Nephron (organoid): Measurements from ENCODE around the gene MLST8.
A peak's percentile ranks its signal among the peaks of the same experiment; 100 is the strongest.
"Not testable (repeated sequence)": the region's sequence is repeated elsewhere in the genome, so short reads cannot be mapped to it uniquely, and the experiment has no call there.

Experiments
- H3K27ac Mint-ChIP-seq, 3 experiments: 2 replicates each; pipeline ENCODE4 v1.8.0; 2020; ENCODE audit warnings: mixed read lengths in 3 of 3, mild to moderate bottlenecking in 2 of 3, moderate library complexity in 1 of 3
- H3K27me3 Mint-ChIP-seq: 2 replicates; pipeline ENCODE4 v1.8.0; 2021; ENCODE audit warnings: low read depth, mild to moderate bottlenecking, moderate library complexity, mixed read lengths
- H3K36me3 Mint-ChIP-seq: 2 replicates; pipeline ENCODE4 v1.8.0; 2020; ENCODE audit warnings: low read depth, mixed read lengths
- H3K4me1 Mint-ChIP-seq: 2 replicates; pipeline ENCODE4 v1.8.0; 2020; ENCODE audit warnings: mixed read lengths
- H3K4me3 Mint-ChIP-seq, 3 experiments: 2 replicates each; pipeline ENCODE4 v1.8.0; 2020; ENCODE audit warnings: mild to moderate bottlenecking in 3 of 3, mixed read lengths in 3 of 3, moderate library complexity in 2 of 3
- H3K9me3 Mint-ChIP-seq: 2 replicates; pipeline ENCODE4 v1.8.0; 2020; ENCODE audit warnings: mixed read lengths
- CTCF ChIP-seq, 3 experiments: fragments of 200-600 bp; sonication (generic); IDR thresholded peaks; one replicate each; pipeline ENCODE4 v1.5.0; 2021; ENCODE audit warnings: antibody characterized with exemption in 3 of 3; ENCODE audit not compliant: unreplicated experiment in 3 of 3

MLST8 gene

GRCh38 chr16:2237493-2238149 lies 32.4 kb downstream of the MLST8 start:
- peaks cover 37% of the 10 kb centered on the region for H3K27me3 Mint-ChIP-seq
- TF ChIP-seq CTCF (IDR thresholded peaks at IDR 0.05; ENCODE audit: unreplicated experiment in 3 of 3): no peak
- peaks cover 4% of the 10 kb centered on the region for H3K36me3 Mint-ChIP-seq
- no peak overlapping the region for H3K27ac Mint-ChIP-seq
- no peaks in the 10 kb centered on the region for H3K9me3 Mint-ChIP-seq
- H3K4me1 Mint-ChIP-seq: no peaks in the 10 kb centered on the region
- H3K4me3 Mint-ChIP-seq: peak overlapping the region in 1 of 3 experiments; percentile 29

GRCh38 chr16:2238150-2238837 lies 33.0 kb downstream of the MLST8 start:
- Mint-ChIP-seq H3K27ac (no peak overlapping the region), H3K4me1 (no peaks in the 10 kb centered on the region), H3K27me3 (peaks cover 37% of the 10 kb centered on the region), H3K9me3 (no peaks in the 10 kb centered on the region), H3K4me3 (no peak overlapping the region), H3K36me3 (peaks cover 4% of the 10 kb centered on the region)
- no peak for TF ChIP-seq CTCF (IDR thresholded peaks at IDR 0.05; ENCODE audit: unreplicated experiment in 3 of 3)

GRCh38 chr16:2238838-2239675 lies 33.8 kb downstream of the MLST8 start:
- no peak for TF ChIP-seq CTCF (IDR thresholded peaks at IDR 0.05; ENCODE audit: unreplicated experiment in 3 of 3)
- H3K27ac Mint-ChIP-seq: no peak overlapping the region
- peaks cover 4% of the 10 kb centered on the region for H3K36me3 Mint-ChIP-seq
- H3K4me1 Mint-ChIP-seq: no peaks in the 10 kb centered on the region
- no peak overlapping the region for H3K4me3 Mint-ChIP-seq
- H3K9me3 Mint-ChIP-seq: no peaks in the 10 kb centered on the region
- H3K27me3 Mint-ChIP-seq: peaks cover 37% of the 10 kb centered on the region

GRCh38 chr16:2240331-2240730 lies 35.1 kb downstream of the MLST8 start:
- not testable (repeated sequence) for H3K27ac Mint-ChIP-seq, H3K4me1 Mint-ChIP-seq, H3K9me3 Mint-ChIP-seq, H3K4me3 Mint-ChIP-seq, H3K36me3 Mint-ChIP-seq
- H3K27me3 Mint-ChIP-seq: peaks cover 32% of the 10 kb centered on the region

DNA sequence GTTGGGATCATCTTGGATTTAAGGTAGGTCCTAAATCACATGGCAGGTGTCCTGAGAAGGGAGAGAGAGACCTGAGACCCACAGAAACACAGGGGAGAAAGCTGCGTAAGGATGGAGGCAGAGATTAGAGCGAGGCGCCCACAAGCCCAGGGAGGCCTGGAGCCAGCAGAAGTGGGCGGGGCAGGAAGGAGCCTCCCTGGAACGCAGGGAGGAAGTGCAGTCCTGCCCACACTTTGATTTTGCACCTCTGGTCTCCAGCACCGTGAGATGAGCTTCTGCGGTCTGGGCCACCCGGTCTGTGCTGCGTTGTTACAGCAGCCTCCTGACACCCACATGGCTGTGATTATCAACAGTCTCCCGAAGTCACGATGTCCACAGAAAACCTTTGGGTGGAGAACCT lies 37.3 kb downstream of the MLST8 start:
- no peak overlapping the region for H3K4me3 Mint-ChIP-seq
- no peaks in the 10 kb centered on the region for H3K4me1 Mint-ChIP-seq
- peaks cover 15% of the 10 kb centered on the region for H3K36me3 Mint-ChIP-seq
- no peak overlapping the region for H3K27ac Mint-ChIP-seq
- H3K27me3 Mint-ChIP-seq: peaks cover 15% of the 10 kb centered on the region
- no peak for TF ChIP-seq CTCF (IDR thresholded peaks at IDR 0.05; ENCODE audit: unreplicated experiment in 3 of 3)
- no peaks in the 10 kb centered on the region for H3K9me3 Mint-ChIP-seq

- Mint-ChIP-seq H3K27ac (no peak overlapping the region), H3K27me3 (peaks cover 12% of the 10 kb centered on the region), H3K9me3 (no peaks in the 10 kb centered on the region), H3K36me3 (peaks cover 15% of the 10 kb centered on the region), H3K4me3 (no peak overlapping the region), H3K4me1 (no peaks in the 10 kb centered on the region)
- TF ChIP-seq CTCF (IDR thresholded peaks at IDR 0.05; ENCODE audit: unreplicated experiment in 3 of 3): no peak
Measured at GRCh38 chr16:2243031-2243528, 37.8 kb downstream of the MLST8 start.
